ENCODE results near the gene CRTC2.
"Not testable (repeated sequence)": the region's sequence is repeated elsewhere in the genome, so short reads cannot be mapped to it uniquely, and the experiment has no call there.

CRTC2 gene

GRCh38 chr1:153958111-153958960, at the start of gene CRTC2:
CRTC2 (minus strand) TSS chr1:153958612; CDS start chr1:153958497, 115 bp downstream.
- peak; percentile 99 for DNase-seq

DNA sequence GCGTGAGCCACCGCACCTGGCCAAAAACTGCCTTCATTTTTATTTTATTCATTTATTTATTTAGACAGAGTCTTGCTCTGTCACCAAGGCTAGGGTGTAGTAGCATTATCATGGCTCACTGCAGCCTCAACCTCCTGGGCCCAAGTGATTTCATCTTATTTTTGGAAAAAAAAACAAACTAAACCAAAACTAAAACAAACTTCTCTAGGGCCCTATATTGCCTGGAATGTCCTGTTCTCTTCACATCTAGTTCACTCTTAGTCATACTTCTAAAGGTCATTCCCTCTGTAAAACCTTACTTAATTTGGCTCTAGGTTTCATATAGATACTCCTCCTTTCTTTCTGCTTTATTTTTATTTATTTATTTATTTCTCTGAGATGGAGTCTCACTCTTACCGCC, 47.7 kb upstream of the CRTC2 start:
- no peak for DNase-seq

DNA sequence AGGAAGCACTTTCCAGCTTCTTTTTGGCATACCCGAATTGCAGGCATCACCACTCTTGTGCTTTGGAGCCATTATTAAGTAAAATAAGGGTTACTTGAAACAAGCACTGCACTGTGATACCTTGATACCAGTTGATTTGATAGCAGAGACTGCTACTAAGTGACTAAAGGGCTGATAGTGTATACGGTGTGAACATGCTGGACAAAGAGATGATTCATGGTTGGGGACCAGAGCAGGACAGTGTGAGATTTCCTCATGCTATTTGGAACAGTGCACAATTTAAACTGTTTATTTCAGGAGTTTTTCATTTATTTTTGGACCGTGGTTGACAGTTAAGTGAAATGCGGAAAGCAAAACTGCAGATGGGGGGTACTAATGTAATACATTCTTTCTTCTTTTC, 42.0 kb upstream of the CRTC2 start:
- DNase-seq: no peak

GRCh38 chr1:153996882-153997281, 38.5 kb upstream of the CRTC2 start:
- DNase-seq: not testable (repeated sequence)

GRCh38 chr1:153995640-153996039, 37.2 kb upstream of the CRTC2 start:
- DNase-seq: no peak

DNA sequence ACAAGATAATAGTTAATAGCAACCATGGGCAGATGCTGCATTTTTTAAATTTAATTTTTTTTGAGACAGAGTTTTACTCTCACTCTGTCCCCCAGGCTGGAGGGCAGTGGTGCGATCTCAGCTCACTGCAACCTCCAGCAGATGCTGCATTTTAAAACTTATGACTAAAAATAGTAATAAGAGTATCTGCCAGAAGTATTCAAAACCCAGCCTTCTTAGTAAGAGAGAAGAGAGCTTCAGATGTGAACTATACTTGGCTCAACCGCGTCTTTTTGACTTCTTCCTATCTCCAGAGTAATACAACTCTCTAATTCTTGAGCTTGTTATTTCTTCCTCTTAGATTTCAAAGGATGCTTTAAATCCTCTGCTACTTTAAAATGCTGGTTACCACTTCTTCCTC, 36.8 kb upstream of the CRTC2 start:
- DNase-seq: no peak

- DNase-seq: no peak
Measured at GRCh38 chr1:153991806-153992205, 33.4 kb upstream of the CRTC2 start.

- no peak for DNase-seq
Measured at GRCh38 chr1:153991151-153991630, 32.8 kb upstream of the CRTC2 start.

- peak; percentile 94 for DNase-seq
Measured at GRCh38 chr1:153990468-153991150, 32.2 kb upstream of the CRTC2 start, which contains the start of gene RPS27. RPS27 (plus strand) TSS chr1:153990762; CDS start chr1:153990797, 35 bp downstream.

DNA sequence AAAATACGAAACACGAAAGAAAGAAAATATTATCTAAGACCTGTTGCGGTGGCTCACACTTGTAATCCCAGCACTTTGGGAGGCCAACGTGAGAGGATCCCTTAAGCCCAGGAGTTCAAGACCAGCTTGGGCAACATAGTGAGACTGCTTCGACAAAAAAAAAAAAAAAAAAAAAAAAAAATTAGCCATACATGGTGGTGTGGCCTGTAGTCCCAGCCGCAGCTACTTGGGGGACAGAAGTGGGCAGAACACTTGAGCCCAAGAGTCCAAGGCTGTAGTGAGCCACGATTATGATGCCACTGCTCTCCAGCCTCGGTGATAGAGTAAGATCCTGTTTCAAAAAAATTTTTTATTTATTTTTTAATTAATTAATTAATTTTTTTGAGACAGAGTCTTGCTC, 29.2 kb upstream of the CRTC2 start:
- DNase-seq: no peak

DNA sequence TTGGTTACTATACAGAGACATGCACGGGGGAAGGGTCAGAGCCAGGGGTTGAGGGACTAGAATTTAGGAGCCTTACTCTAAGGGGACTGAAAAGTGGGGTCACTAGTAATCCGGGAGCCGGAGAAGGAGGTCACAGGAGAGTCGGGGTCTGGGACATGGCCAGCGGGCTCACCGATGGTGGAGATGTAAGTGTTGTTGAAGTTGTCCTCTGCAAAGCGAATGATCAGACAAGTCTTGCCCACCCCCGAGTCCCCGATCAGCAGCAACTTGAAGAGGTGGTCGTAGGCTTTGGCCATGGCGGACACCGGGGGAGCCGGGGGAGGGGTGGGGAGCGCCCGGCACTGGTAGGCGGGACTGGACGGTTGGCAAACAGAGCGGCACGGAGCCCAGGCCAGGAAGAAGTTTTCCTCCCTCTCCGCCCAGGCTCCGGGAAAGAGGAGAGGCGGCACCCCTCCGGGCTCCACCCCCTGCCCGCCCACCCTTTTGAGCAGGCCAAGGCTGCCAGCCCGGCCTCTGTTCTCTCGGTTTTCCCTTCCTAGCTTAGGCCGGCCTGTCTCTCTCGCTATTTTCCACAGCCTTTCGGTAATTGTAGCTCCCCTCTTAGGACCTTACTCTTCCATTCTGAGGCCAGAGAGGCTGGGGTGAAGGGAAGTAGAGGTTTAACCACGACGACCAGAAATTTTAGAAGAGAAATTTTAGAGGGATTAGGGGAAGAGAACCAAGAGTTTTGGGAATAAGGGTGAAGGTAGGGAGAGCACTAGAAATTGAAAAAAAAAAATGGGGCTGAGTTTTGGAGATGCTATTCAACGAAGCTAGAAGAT, 27.7 kb upstream of the CRTC2 start, which contains the start of gene RAB13:
Gene RAB13, minus strand, starts transcription at position 399 of the 821 bp plus-strand sequence. Its CDS starts 103 bp downstream, at position 296.
- peak; percentile 95 for DNase-seq

- DNase-seq: peak; percentile 64
Measured at GRCh38 chr1:153985341-153985912, 27.0 kb upstream of the CRTC2 start.

DNA sequence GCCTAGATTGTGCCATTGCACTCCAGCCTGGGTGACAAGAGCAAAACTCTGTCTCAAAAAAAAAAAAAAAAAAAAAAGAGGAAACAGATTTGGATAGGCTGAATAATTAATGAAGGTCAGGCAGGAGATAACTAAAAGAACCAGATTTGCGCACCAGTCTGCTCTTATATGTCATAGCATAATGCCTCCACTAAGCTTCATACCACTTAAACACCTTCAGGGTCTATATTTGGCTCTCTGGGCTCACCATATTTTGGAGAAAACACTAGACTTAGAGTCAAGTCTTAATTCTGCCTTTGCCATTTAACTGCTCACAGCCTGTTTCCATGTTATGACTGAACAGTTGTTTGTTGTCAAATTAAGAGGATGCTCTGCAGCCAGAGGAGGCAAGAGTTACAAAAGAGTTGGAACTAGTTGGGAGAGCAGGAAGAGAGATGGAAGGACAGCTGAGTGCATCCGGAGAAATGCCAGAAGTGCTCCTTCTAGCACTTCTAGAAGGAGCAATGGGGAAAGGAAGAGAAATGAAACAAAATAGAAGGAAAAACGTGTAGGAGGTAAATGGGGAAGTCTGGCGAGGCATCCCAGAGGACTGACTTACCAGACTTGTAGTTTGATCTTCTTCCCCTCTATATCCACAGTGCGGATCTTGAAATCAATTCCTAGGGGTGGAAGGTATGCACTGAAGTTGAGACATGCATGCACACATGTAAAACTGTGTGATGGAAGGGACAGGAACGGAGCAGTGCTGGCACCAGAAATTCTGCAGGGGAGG, 25.9 kb upstream of the CRTC2 start:
- DNase-seq: no peak

GRCh38 chr1:153981735-153982134, 23.3 kb upstream of the CRTC2 start:
- not testable (repeated sequence) for DNase-seq

DNA sequence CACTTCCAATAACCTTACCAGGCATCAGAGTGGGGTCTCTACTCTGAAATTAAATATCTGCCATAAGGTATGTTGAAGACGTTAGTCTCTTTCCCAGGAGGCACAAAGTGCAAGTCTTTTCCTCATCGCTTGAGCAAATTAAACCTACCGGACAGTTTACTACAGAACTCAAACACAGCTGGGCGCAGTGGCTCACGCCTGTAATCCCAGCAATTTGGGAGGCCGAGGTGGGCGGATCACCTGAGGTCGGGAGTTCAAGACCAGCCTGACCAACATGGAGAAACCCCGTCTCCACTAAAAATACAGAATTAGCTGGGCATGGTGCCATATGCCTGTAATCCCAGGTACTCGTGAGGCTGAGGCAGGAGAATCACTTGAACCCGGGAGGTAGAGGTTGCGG, 20.7 kb upstream of the CRTC2 start:
- DNase-seq: not testable (repeated sequence)

- no peak for DNase-seq
Measured at GRCh38 chr1:153978274-153978909, 20.0 kb upstream of the CRTC2 start.

- peak; percentile 91 for DNase-seq
Measured at GRCh38 chr1:153977250-153978240, 19.1 kb upstream of the CRTC2 start, which contains the start of gene JTB. JTB (minus strand) TSS chr1:153977674; CDS start chr1:153977252, 422 bp downstream.

DNA sequence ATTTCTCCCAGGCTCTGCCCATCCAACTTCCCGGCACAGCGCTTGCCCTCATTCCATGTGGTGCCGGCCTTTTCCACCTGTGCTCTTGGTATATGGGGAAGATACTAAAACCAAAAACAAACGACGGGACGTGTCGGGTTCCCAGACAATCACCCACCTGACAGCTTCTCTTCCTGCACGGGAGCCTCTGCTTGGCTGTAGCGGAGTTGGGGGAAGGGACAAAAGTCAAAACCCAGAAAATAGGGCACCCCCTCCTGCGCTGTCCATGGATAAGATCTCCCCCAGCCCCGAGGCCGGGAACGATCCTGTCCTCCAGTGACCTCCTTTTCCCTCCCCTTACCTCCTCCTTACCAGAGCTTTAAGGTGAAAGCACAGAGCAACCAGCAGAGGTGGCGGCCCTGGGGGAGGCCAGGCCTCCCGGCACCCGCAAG, 18.4 kb upstream of the CRTC2 start:
- no peak for DNase-seq

GRCh38 chr1:153973525-153973924, 15.1 kb upstream of the CRTC2 start:
- DNase-seq: no peak

GRCh38 chr1:153973071-153973470, 14.7 kb upstream of the CRTC2 start:
- no peak for DNase-seq
